OCI-LY3 (cell line): ENCODE measurements around the gene VPS13D.

ENCODE experiments used
- H2AFZ ChIP-seq: fragments of 200-600, 300-600 bp; shearing (Covaris generic); 2 replicates; pipeline ENCODE4 v1.6.0; 2014; ENCODE audit warnings: antibody characterized with exemption, low read depth, low read length
- H3K27ac ChIP-seq: fragments of 200-600, 300-600 bp; sonication (generic); 2 replicates; pipeline ENCODE4 v1.5.1; 2014; ENCODE audit warnings: mild to moderate bottlenecking, low read length, moderate library complexity, mixed read lengths
- H3K27me3 ChIP-seq: fragments of 200-600, 300-600 bp; sonication (generic); 2 replicates; pipeline ENCODE4 v1.6.1; 2014; ENCODE audit warnings: low read depth, low read length, mixed read lengths
- H3K36me3 ChIP-seq: fragments of 200-600, 300-600 bp; sonication (generic); replicated peaks from 2 replicates; pipeline ENCODE3; 2014; ENCODE audit warnings: low read depth, low read length, mixed read lengths
- H3K4me1 ChIP-seq: fragments of 300-600, 200-600 bp; sonication (generic); 2 replicates; pipeline ENCODE4 v1.6.1; 2014; ENCODE audit warnings: low read length, mixed read lengths
- H3K4me2 ChIP-seq: fragments of 200-600, 300-600 bp; sonication (generic); 2 replicates; pipeline ENCODE4 v1.6.1; 2014; ENCODE audit warnings: low read length, mixed read lengths
- H3K4me3 ChIP-seq: fragments of 300-600, 200-600 bp; sonication (generic); 2 replicates; pipeline ENCODE4 v1.5.1; 2014; ENCODE audit warnings: antibody characterized with exemption, mild to moderate bottlenecking, low read length, moderate library complexity
- H3K79me2 ChIP-seq: fragments of 300-600, 200-600 bp; shearing (Covaris generic); 2 replicates; pipeline ENCODE4 v1.6.1; 2014; ENCODE audit warnings: mild to moderate bottlenecking, low read length, mixed read lengths
- H3K9ac ChIP-seq: fragments of 300-600, 200-600 bp; shearing (Covaris generic); 2 replicates; pipeline ENCODE4 v1.6.0; 2014; ENCODE audit warnings: mild to moderate bottlenecking, low read length, moderate library complexity
- H3K9me3 ChIP-seq: fragments of 200-600, 300-600 bp; shearing (Covaris generic); 2 replicates; pipeline ENCODE4 v1.6.1; 2014; ENCODE audit warnings: low read length, mixed read lengths; ENCODE audit not compliant: insufficient read depth
- H4K20me1 ChIP-seq: fragments of 200-600, 300-600 bp; sonication (generic); 2 replicates; pipeline ENCODE4 v1.6.1; 2016; ENCODE audit warnings: low read length, mixed read lengths; ENCODE audit not compliant: insufficient read depth
- CTCF ChIP-seq: fragments of 200-600, 300-600 bp; sonication (generic); IDR thresholded peaks from 2 replicates; pipeline ENCODE4 v1.5.1; 2014; ENCODE audit warnings: antibody characterized with exemption, low read length, low read depth
- EZH2phosphoT487 ChIP-seq: fragments of 200-600 bp; shearing (Covaris generic); IDR thresholded peaks from 2 replicates; pipeline ENCODE4 v1.6.1; 2018; ENCODE audit warnings: antibody characterized with exemption, mixed run types, low read depth

VPS13D gene, protein sequence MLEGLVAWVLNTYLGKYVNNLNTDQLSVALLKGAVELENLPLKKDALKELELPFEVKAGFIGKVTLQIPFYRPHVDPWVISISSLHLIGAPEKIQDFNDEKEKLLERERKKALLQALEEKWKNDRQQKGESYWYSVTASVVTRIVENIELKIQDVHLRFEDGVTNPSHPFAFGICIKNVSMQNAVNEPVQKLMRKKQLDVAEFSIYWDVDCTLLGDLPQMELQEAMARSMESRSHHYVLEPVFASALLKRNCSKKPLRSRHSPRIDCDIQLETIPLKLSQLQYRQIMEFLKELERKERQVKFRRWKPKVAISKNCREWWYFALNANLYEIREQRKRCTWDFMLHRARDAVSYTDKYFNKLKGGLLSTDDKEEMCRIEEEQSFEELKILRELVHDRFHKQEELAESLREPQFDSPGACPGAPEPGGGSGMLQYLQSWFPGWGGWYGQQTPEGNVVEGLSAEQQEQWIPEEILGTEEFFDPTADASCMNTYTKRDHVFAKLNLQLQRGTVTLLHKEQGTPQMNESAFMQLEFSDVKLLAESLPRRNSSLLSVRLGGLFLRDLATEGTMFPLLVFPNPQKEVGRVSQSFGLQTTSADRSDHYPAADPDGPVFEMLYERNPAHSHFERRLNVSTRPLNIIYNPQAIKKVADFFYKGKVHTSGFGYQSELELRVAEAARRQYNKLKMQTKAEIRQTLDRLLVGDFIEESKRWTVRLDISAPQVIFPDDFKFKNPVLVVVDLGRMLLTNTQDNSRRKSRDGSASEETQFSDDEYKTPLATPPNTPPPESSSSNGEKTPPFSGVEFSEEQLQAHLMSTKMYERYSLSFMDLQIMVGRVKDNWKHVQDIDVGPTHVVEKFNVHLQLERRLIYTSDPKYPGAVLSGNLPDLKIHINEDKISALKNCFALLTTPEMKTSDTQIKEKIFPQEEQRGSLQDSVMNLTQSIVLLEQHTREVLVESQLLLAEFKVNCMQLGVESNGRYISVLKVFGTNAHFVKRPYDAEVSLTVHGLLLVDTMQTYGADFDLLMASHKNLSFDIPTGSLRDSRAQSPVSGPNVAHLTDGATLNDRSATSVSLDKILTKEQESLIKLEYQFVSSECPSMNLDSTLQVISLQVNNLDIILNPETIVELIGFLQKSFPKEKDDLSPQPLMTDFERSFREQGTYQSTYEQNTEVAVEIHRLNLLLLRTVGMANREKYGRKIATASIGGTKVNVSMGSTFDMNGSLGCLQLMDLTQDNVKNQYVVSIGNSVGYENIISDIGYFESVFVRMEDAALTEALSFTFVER (N-terminal part only)

DNA sequence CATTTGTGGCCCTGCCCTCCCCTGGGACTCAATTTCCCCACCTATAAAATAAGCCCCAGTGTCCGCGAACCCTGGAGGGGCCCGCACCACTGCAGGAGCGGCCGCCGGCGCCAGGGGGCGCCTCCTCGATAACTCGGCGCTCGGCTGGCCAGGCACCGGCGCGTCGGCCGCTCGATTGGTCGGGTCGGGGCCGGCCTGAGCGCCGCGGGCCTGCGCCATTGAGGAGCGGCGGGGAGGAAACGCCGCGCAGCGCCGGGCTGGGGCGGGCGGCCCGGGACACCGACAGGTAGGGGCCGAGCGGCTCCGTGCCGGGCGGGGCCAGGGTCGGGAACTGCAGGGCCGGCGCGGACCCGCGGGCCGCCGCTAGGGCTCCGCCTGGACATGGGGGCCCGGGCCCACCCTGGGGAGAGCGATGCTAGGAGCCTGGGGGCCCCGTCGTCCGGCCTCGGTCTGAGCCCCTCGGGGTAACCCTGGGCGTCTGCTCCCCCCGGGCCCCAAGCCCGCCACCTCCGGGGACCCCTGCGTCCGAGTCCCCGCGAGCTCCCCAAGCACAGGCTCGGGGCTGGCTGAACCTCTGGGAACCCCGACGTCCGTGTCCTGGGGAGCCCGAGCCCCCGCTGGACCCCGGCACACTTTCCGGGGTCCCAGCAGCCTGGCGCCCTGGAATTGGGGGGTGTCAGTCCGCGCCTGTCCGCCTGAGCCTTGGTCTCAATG lies at the start of gene VPS13D:
TSS of gene VPS13D (plus strand) at position 196 of the 714 bp plus-strand sequence. CDS start 4,237 bp downstream, outside the sequence.
- peak within 1 kb of the TSS; percentile 94; the same call in 1 of the 2 replicates for H2AFZ ChIP-seq
- no peaks in the 10 kb centered on the region for H3K27me3 ChIP-seq
- H3K9ac ChIP-seq, result peak within 1 kb of the TSS; percentile 83
- TF ChIP-seq CTCF, result peak; percentile 63
- TF ChIP-seq EZH2phosphoT487, result no peak
- peaks cover 8% of the 10 kb centered on the region for H3K4me1 ChIP-seq
- H3K4me2 ChIP-seq, result peak within 1 kb of the TSS; percentile 98
- H3K4me3 ChIP-seq, result peak within 1 kb of the TSS; percentile 98
- peaks cover 16% of the 10 kb centered on the region for H3K79me2 ChIP-seq
- H4K20me1 ChIP-seq, result no peaks in the 10 kb centered on the region
- H3K36me3 ChIP-seq, result no peaks in the 10 kb centered on the region
- H3K9me3 ChIP-seq, result no peaks in the 10 kb centered on the region
- H3K27ac ChIP-seq, result no peak within 1 kb of the TSS

DNA sequence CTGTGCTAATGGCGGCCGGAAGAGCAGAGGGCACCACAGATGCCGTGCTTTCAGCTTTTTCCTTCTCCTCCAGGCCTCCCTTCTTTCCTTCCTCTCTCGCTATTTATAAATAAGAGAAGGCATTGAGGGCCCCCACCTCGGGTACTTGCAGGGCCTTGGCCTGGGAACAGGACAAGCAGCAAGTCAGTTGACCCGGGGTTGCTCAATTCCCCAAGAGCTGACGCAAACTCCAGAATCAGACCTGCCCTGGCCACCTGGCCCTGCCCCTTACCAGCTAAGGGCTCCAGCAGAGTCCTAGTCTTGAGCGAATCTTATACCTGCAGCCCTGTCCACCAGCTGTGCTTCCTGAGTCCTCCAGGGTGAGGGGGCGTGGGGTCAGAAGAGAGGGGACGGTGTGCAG lies 49.5 kb upstream of the VPS13D start:
- Histone ChIP-seq H3K4me3 (no peak overlapping the region), H3K36me3 (peaks cover 10% of the 10 kb centered on the region), H3K9ac (no peak overlapping the region), H3K79me2 (peaks cover 88% of the 10 kb centered on the region), H3K9me3 (no peaks in the 10 kb centered on the region), H2AFZ (no peak overlapping the region), H3K27ac (no peak overlapping the region), H3K27me3 (no peaks in the 10 kb centered on the region), H4K20me1 (peaks cover 94% of the 10 kb centered on the region), H3K4me1 (peaks cover 35% of the 10 kb centered on the region), H3K4me2 (no peak overlapping the region)
- TF ChIP-seq CTCF (no peak), EZH2phosphoT487 (no peak)

- Histone ChIP-seq H3K4me2 (no peak overlapping the region), H2AFZ (no peak overlapping the region), H3K27ac (no peak overlapping the region), H3K4me3 (no peak overlapping the region), H3K36me3 (peaks cover 10% of the 10 kb centered on the region), H3K27me3 (no peaks in the 10 kb centered on the region), H3K4me1 (peaks cover 35% of the 10 kb centered on the region), H3K9ac (no peak overlapping the region), H3K79me2 (peaks cover 88% of the 10 kb centered on the region), H3K9me3 (no peaks in the 10 kb centered on the region), H4K20me1 (peaks cover 96% of the 10 kb centered on the region)
- no peak for TF ChIP-seq CTCF
- no peak for TF ChIP-seq EZH2phosphoT487
These were observed 48.9 kb upstream of the VPS13D start for GRCh38 chr1:12180903-12181302.
